OCI-LY7 (cell line): ENCODE results near the gene DDX56.

Experiments
- CTCF ChIP-seq: fragments of 200-600 bp; sonication (generic); conservative IDR thresholded peaks from 2 replicates; pipeline ENCODE4 v1.5.1; 2014; ENCODE audit warnings: mild to moderate bottlenecking, antibody characterized with exemption, low read length, moderate library complexity, mixed read lengths
- EZH2phosphoT487 ChIP-seq: fragments of 200-600 bp; sonication (generic); IDR thresholded peaks from 2 replicates; pipeline ENCODE4 v1.6.1; 2018; ENCODE audit warnings: low read depth, borderline replicate concordance, mild to moderate bottlenecking, mixed run types, antibody characterized with exemption, low read length, moderate library complexity, mixed read lengths

- no peak for TF ChIP-seq CTCF
- no peak for TF ChIP-seq EZH2phosphoT487
Measured at GRCh38 chr7:44547536-44548231, 26.0 kb downstream of the DDX56 start.
